ENCODE data around the gene USF2.

DNA sequence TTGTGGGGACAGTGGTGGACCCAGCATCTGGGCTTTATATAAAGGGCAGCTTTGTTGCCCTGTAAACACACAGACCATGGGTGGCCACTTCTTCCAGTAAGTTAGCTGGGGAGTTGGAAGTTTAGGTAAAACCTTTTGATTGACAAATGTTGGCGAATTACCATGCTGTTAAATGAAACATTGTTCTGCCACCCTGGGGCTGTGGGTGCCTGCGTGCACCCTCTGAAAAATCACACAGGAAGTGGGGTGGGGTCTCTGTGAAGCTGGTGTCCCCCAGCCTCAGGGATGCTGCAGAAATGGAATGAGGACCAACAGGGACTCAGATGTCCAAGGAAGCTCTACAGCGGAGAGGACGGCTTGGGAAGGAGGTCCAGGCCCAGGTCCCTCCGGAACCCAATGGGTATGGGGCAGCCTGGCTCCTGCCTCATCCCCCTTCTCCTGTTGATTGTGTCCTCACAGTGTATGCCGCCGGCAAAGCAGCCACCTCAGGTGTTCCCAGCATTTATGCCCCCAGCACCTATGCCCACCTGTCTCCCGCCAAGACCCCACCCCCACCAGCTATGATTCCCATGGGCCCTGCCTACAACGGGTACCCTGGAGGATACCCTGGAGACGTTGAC, 2.8 kb upstream of the USF2 start:
- TF ChIP-seq, protein P1, sequence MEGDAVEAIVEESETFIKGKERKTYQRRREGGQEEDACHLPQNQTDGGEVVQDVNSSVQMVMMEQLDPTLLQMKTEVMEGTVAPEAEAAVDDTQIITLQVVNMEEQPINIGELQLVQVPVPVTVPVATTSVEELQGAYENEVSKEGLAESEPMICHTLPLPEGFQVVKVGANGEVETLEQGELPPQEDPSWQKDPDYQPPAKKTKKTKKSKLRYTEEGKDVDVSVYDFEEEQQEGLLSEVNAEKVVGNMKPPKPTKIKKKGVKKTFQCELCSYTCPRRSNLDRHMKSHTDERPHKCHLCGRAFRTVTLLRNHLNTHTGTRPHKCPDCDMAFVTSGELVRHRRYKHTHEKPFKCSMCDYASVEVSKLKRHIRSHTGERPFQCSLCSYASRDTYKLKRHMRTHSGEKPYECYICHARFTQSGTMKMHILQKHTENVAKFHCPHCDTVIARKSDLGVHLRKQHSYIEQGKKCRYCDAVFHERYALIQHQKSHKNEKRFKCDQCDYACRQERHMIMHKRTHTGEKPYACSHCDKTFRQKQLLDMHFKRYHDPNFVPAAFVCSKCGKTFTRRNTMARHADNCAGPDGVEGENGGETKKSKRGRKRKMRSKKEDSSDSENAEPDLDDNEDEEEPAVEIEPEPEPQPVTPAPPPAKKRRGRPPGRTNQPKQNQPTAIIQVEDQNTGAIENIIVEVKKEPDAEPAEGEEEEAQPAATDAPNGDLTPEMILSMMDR (conservative IDR thresholded peaks at IDR 0.05): no peak
- no peak for TF ChIP-seq ZFX (IDR thresholded peaks at IDR 0.05)
